SK-N-DZ (cell line): ENCODE measurements around the gene RAB11FIP3.

ENCODE experiments used
- DNase-seq: peaks from one replicate; pipeline ENCODE4 v3.0.0-alpha.2; 2015; ENCODE audit warnings: low spot score

Gene RAB11FIP3

GRCh38 chr16:515939-516226, 90.4 kb downstream of the RAB11FIP3 start:
- no peak for DNase-seq

GRCh38 chr16:516301-516700, 90.9 kb downstream of the RAB11FIP3 start:
- DNase-seq, result no peak

GRCh38 chr16:518858-519257, 93.4 kb downstream of the RAB11FIP3 start:
- no peak for DNase-seq

- DNase-seq, result no peak
These were observed 94.0 kb downstream of the RAB11FIP3 start for GRCh38 chr16:519425-519824.

- no peak for DNase-seq
These were observed 94.6 kb downstream of the RAB11FIP3 start for GRCh38 chr16:519841-520687.

- no peak for DNase-seq
These were observed 95.4 kb downstream of the RAB11FIP3 start for GRCh38 chr16:520847-521246.

GRCh38 chr16:521381-522210, 96.1 kb downstream of the RAB11FIP3 start:
- no peak for DNase-seq

GRCh38 chr16:522320-523096, 97.1 kb downstream of the RAB11FIP3 start:
- no peak for DNase-seq

GRCh38 chr16:523097-523741, 97.8 kb downstream of the RAB11FIP3 start:
- DNase-seq, result no peak

- no peak for DNase-seq
These were observed 99.0 kb downstream of the RAB11FIP3 start for GRCh38 chr16:524274-525040.

- DNase-seq, result no peak
These were observed 99.7 kb downstream of the RAB11FIP3 start for GRCh38 chr16:525123-525519.

- no peak for DNase-seq
These were observed 100.2 kb downstream of the RAB11FIP3 start for GRCh38 chr16:525520-526180.

GRCh38 chr16:526181-527014, 100.9 kb downstream of the RAB11FIP3 start:
- peak; percentile 50 for DNase-seq

GRCh38 chr16:527015-527903, 101.8 kb downstream of the RAB11FIP3 start, which contains the start of gene CAPN15:
Gene CAPN15, plus strand, starts transcription at chr16:527712. Its CDS starts 19,127 bp downstream, at chr16:546839.
- peak; percentile 89 for DNase-seq

- DNase-seq, result no peak
These were observed 102.9 kb downstream of the RAB11FIP3 start for GRCh38 chr16:528111-529011.

GRCh38 chr16:529012-529575, 103.6 kb downstream of the RAB11FIP3 start:
- DNase-seq, result no peak
